Nasal cavity respiratory epithelium epithelial cell of viscerocranial mucosa (primary cell): ENCODE data around the gene DLL3. TPM values are rescaled to one million over a fixed set of nuclear protein-coding genes. Genes with fewer than 3 reads are reported as not detected.

Experiments
- total RNA-seq: library from RNA; depleted of rRNA; stranded (reverse); fragments of >200 nt; gene quantifications from 2 replicates; pipeline ENCODE4 v1.2.3, GENCODE V29; 2014

DLL3 gene
- total RNA-seq: 0.07 and 0.34 TPM in 2 replicates

GRCh38 chr19:39498798-39499642, at the start of gene DLL3:
DLL3 (plus strand) TSS chr19:39498947; CDS start chr19:39498975, 28 bp downstream.

GRCh38 chr19:39480337-39481228, 18.2 kb upstream of the DLL3 start, which contains the start of gene TIMM50:
TIMM50 (plus strand) TSS chr19:39480838; CDS start chr19:39480854, 16 bp downstream.

GRCh38 chr19:39514840-39515550, 16.2 kb downstream of the DLL3 start, which contains the start of gene SELENOV:
SELENOV (plus strand) TSS chr19:39515139; CDS start chr19:39515213, 74 bp downstream.

GRCh38 chr19:39532233-39533002, 33.7 kb downstream of the DLL3 start, which contains the start of gene EID2B:
EID2B (minus strand) TSS chr19:39532852; CDS start chr19:39532802, 50 bp downstream.

GRCh38 chr19:39539518-39540332, 41.0 kb downstream of the DLL3 start, which contains the start of gene EID2:
EID2 (minus strand) TSS chr19:39540161; CDS start chr19:39540079, 82 bp downstream.

Other genes with a start within 250 kb of the DLL3 start
- not detected in 2 replicates for gene IFNL2, start 230.6 kb upstream of the DLL3 start, total RNA-seq
- gene IFNL1, start 202.5 kb upstream of the DLL3 start, total RNA-seq: not detected in 2 replicates
- under 0.01 and 0.28 TPM in 2 replicates for gene LRFN1, start 178.1 kb upstream of the DLL3 start, total RNA-seq
- gene GMFG, start 162.9 kb upstream of the DLL3 start, total RNA-seq: not detected in 2 replicates
- gene SAMD4B, start 156.5 kb upstream of the DLL3 start, total RNA-seq: 27.7 and 86.7 TPM in 2 replicates
- 36.4 and 40.0 TPM in 2 replicates for gene PAF1, start 107.8 kb upstream of the DLL3 start, total RNA-seq
- gene MED29, start 107.6 kb upstream of the DLL3 start, total RNA-seq: 13.7 TPM in 2 replicates
- 6.5 and 14.8 TPM in 2 replicates for gene ZFP36, start 92.1 kb upstream of the DLL3 start, total RNA-seq
- gene PLEKHG2, start 86.3 kb upstream of the DLL3 start, total RNA-seq: 4.8 and 20.1 TPM in 2 replicates
- 143 and 397 TPM in 2 replicates for gene RPS16, start 63.0 kb upstream of the DLL3 start, total RNA-seq
- 39.0 and 69.6 TPM in 2 replicates for gene SUPT5H, start 53.4 kb upstream of the DLL3 start, total RNA-seq
- gene TIMM50, start 18.1 kb upstream of the DLL3 start, total RNA-seq: 52.6 and 82.4 TPM in 2 replicates
- not detected in 2 replicates for gene SELENOV, start 16.2 kb downstream of the DLL3 start, total RNA-seq
- 0.71 and 1.0 TPM in 2 replicates for gene EID2B, start 33.9 kb downstream of the DLL3 start, total RNA-seq
- 5.4 and 8.5 TPM in 2 replicates for gene EID2, start 41.2 kb downstream of the DLL3 start, total RNA-seq
- gene LGALS13, start 103.6 kb downstream of the DLL3 start, total RNA-seq: not detected in 2 replicates
- gene LGALS16, start 157.0 kb downstream of the DLL3 start, total RNA-seq: not detected in 2 replicates
- gene LGALS14, start 205.5 kb downstream of the DLL3 start, total RNA-seq: not detected in 2 replicates
- gene CLC, start 239.1 kb downstream of the DLL3 start, total RNA-seq: not detected in 2 replicates